ENCODE results near the gene CEBPE.
A peak's percentile ranks its signal among the peaks of the same experiment; 100 is the strongest.

The CEBPE gene

DNA sequence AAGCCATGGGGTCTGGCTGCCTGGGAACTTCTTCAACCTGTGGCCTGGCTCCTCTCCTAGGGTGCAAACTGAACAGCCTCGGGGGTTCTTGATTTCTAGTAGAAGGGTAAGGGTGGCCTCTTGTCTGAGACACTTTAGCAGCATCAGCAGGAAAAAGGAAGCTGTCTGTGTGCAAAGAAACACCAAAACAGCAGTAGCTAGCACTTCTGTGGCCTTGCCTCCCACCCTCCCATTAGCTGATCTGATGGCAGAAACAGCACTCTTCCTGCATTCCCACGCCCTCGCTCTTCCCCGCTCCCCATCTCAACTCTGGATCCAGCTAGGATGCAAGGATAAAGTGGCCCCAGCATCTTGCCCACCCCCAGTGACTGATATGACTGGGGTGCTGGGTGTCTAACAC is 43.7 kb upstream of the CEBPE start:
- Histone ChIP-seq H3K4me3 (ENCODE audit: control insufficient read depth in 1 of 7, extremely low read depth in 1 of 7, insufficient read depth in 4 of 7, low read depth in 2 of 7, low read length in 6 of 7) (no peak overlapping the region), H3K36me3 (ENCODE audit: control insufficient read depth in 4 of 4, insufficient read depth in 4 of 4, low read length in 3 of 4) (no peaks in the 10 kb centered on the region), H3K4me1 (ENCODE audit: control extremely low read depth in 1 of 4, control insufficient read depth in 4 of 4, insufficient read depth in 4 of 4, low read length in 3 of 4) (peaks cover 4 to 30% (median 26%) of the 10 kb centered on the region in 4 experiments), H3K27ac (ENCODE audit: insufficient read depth in 1 of 2, low read depth in 1 of 2, low read length in 2 of 2, poor library complexity in 1 of 2, severe bottlenecking in 2 of 2) (no peak overlapping the region), H3K27me3 (replicated peaks in 2 of 5; ENCODE audit: control insufficient read depth in 4 of 5, insufficient read depth in 5 of 5, low read length in 4 of 5) (no peaks in the 10 kb centered on the region), H3K9me3 (ENCODE audit: control extremely low read depth in 1 of 5, control insufficient read depth in 4 of 5, insufficient read depth in 2 of 5, low read depth in 1 of 5, low read length in 4 of 5) (no peaks in the 10 kb centered on the region)
- WGBS (ENCODE audit: insufficient coverage) = 20% methylated on average over 1 of the region's 4 CpGs
- ChIA-PET CTCF (interaction anchor here (0.8 to 3.8 kb wide), 8 partner anchors 11 to 42 kb away, joined by 3 to 22 read pairs (median 4); partner anchors contain the start of gene SLC7A8), POLR2A (no interaction called here)
- peak in 1 of 3 donors; percentile 34 for DNase-seq

DNA sequence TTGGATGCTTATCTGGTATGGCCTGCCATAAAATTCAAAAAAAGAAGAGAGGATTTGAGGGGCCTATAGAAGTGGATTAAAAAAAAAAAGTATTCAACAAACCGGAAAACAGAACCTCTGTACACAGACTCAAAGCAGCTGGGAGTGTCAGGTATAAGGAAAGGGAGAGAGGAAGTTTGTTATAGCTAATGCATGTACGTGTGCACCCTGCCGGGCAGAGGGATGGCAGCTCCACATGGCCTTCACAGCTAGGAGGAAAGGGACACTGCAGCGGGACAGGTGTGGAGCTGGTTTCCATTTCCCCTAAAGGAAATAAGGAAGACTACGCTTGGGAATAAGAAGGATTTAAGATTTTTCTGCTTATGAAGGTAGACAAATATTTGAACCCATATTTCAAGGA is 43.0 kb upstream of the CEBPE start:
- CTCF ChIA-PET = interaction anchor here (0.7 to 3.8 kb wide), 11 partner anchors 9 to 93 kb away, joined by 3 to 22 read pairs (median 4); partner anchors contain the start of gene SLC7A8

DNA sequence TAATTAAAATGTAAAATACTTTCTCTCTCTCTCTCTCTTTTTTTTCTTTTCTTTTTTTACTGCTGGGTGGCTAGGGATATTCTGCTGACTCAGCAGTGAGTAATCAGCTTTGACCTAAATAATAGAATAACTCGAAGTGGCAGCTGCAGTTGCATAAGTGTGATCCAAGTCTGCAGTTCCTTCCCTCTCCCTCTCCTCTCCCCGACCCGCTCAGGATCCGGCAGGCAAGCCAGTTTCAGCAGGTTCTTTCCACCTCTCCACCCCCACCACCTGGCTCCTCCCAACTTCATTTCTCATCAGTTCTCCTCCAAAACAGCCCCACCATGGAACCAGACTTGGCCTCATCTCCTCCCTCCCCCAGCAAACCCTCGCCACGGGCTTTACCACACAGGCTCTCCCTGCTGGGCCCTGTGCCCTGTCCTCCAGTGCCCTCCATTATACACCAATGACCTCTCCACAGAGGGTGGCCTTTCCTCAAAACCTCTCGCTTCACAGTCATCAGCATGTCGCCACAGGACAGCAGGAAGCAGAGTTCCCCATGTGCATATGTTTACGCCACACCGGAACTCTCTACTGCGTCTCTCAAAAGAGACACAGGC is 42.0 kb upstream of the CEBPE start:
- DNase-seq = peak; percentile 54 to 83 (median 83)
- POLR2A ChIA-PET = no interaction called here
- Histone ChIP-seq H3K27ac (ENCODE audit: insufficient read depth in 1 of 2, low read depth in 1 of 2, low read length in 2 of 2, poor library complexity in 1 of 2, severe bottlenecking in 2 of 2) (peak overlapping the region in 1 of 2 experiments; percentile 57), H3K36me3 (ENCODE audit: control insufficient read depth in 4 of 4, insufficient read depth in 4 of 4, low read length in 3 of 4) (no peaks in the 10 kb centered on the region), H3K4me1 (ENCODE audit: control extremely low read depth in 1 of 4, control insufficient read depth in 4 of 4, insufficient read depth in 4 of 4, low read length in 3 of 4) (peaks cover 4 to 30% (median 26%) of the 10 kb centered on the region in 4 experiments), H3K27me3 (replicated peaks in 2 of 5; ENCODE audit: control insufficient read depth in 4 of 5, insufficient read depth in 5 of 5, low read length in 4 of 5) (no peaks in the 10 kb centered on the region), H3K4me3 (ENCODE audit: control insufficient read depth in 1 of 7, extremely low read depth in 1 of 7, insufficient read depth in 4 of 7, low read depth in 2 of 7, low read length in 6 of 7) (peak overlapping the region in 1 of 7 experiments; percentile 40), H3K9me3 (ENCODE audit: control extremely low read depth in 1 of 5, control insufficient read depth in 4 of 5, insufficient read depth in 2 of 5, low read depth in 1 of 5, low read length in 4 of 5) (no peaks in the 10 kb centered on the region)
- 40% methylated on average over 11 of the region's 11 CpGs for WGBS (ENCODE audit: insufficient coverage)
- CTCF ChIA-PET = interaction anchor here (0.6 to 3.8 kb wide), 11 partner anchors 10 to 226 kb away, joined by 3 to 22 read pairs (median 3); partner anchors contain the start of gene SLC7A8

More for the DNA sequence above, 43.0 kb upstream of the CEBPE start:
- 59% methylated on average over 4 of the region's 5 CpGs for WGBS (ENCODE audit: insufficient coverage)
- Histone ChIP-seq H3K9me3 (ENCODE audit: control extremely low read depth in 1 of 5, control insufficient read depth in 4 of 5, insufficient read depth in 2 of 5, low read depth in 1 of 5, low read length in 4 of 5) (no peaks in the 10 kb centered on the region), H3K4me1 (ENCODE audit: control extremely low read depth in 1 of 4, control insufficient read depth in 4 of 4, insufficient read depth in 4 of 4, low read length in 3 of 4) (peaks cover 4 to 30% (median 26%) of the 10 kb centered on the region in 4 experiments), H3K27ac (ENCODE audit: insufficient read depth in 1 of 2, low read depth in 1 of 2, low read length in 2 of 2, poor library complexity in 1 of 2, severe bottlenecking in 2 of 2) (no peak overlapping the region), H3K27me3 (replicated peaks in 2 of 5; ENCODE audit: control insufficient read depth in 4 of 5, insufficient read depth in 5 of 5, low read length in 4 of 5) (no peaks in the 10 kb centered on the region), H3K36me3 (ENCODE audit: control insufficient read depth in 4 of 4, insufficient read depth in 4 of 4, low read length in 3 of 4) (no peaks in the 10 kb centered on the region), H3K4me3 (ENCODE audit: control insufficient read depth in 1 of 7, extremely low read depth in 1 of 7, insufficient read depth in 4 of 7, low read depth in 2 of 7, low read length in 6 of 7) (no peak overlapping the region)
- POLR2A ChIA-PET = interaction anchor here (0.6 to 0.8 kb wide), 3 partner anchors 25 to 297 kb away, joined by 3 read pairs; no protein-coding TSS in a partner anchor
- DNase-seq = no peak

DNA sequence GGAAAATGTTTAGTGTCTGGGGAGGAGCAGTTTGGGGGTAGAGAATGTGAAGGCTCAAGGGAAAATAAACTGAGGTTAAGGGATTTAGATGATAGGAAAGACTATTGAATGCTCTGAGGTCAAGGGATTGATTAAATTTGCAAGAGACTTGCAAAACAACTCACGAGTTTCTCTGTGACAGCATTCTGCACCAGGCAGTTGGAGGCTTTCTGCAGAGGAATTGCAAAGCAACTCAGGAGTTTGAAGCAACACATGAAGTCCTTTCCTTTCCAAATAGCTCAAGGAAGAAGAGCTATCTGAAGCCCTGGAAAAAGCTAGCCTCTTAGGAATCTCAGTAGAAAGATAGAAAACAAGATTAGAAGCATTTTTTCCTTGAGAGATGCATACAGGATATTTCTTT is 40.5 kb upstream of the CEBPE start:
- H3K27ac ChIP-seq (ENCODE audit: insufficient read depth in 1 of 2, low read depth in 1 of 2, low read length in 2 of 2, poor library complexity in 1 of 2, severe bottlenecking in 2 of 2) = peak overlapping the region in 1 of 2 experiments; percentile 8
- H3K36me3 ChIP-seq (ENCODE audit: control insufficient read depth in 4 of 4, insufficient read depth in 4 of 4, low read length in 3 of 4) = no peaks in the 10 kb centered on the region
- 93% methylated on average over 1 of the region's 1 CpG for WGBS (ENCODE audit: insufficient coverage)
- ChIA-PET POLR2A (no interaction called here), CTCF (interaction anchor here (1.2 to 1.5 kb wide), 2 partner anchors 23 to 39 kb away, joined by 4 to 5 read pairs; no protein-coding TSS in a partner anchor)
- no peaks in the 10 kb centered on the region for H3K9me3 ChIP-seq (ENCODE audit: control extremely low read depth in 1 of 5, control insufficient read depth in 4 of 5, insufficient read depth in 2 of 5, low read depth in 1 of 5, low read length in 4 of 5)
- H3K4me1 ChIP-seq (ENCODE audit: control extremely low read depth in 1 of 4, control insufficient read depth in 4 of 4, insufficient read depth in 4 of 4, low read length in 3 of 4) = peaks cover 4 to 34% (median 29%) of the 10 kb centered on the region in 4 experiments
- no peak for DNase-seq
- no peaks in the 10 kb centered on the region for H3K27me3 ChIP-seq (replicated peaks in 2 of 5; ENCODE audit: control insufficient read depth in 4 of 5, insufficient read depth in 5 of 5, low read length in 4 of 5)
- H3K4me3 ChIP-seq (ENCODE audit: control insufficient read depth in 1 of 7, extremely low read depth in 1 of 7, insufficient read depth in 4 of 7, low read depth in 2 of 7, low read length in 6 of 7) = no peak overlapping the region

DNA sequence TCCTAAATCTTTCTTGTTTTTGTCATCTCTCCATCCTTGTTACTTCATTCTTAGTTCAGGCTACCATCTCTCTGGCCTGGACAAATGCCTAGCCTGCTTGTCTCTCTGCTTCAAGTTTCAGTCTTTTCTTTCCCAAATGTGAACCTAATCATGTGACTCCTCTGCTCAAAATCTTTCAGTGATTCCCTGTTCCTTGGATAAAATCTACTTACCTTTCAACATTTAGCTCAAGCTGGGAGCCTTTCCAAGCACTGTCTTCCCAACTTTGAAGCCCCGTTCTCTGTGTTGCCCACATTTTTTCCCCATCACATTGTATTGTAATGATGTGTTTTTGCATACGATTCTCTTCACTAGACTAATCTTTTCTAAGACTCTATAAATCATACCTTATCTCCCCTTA is 39.7 kb upstream of the CEBPE start:
- no peaks in the 10 kb centered on the region for H3K9me3 ChIP-seq (ENCODE audit: control extremely low read depth in 1 of 5, control insufficient read depth in 4 of 5, insufficient read depth in 2 of 5, low read depth in 1 of 5, low read length in 4 of 5)
- DNase-seq = no peak
- no peak overlapping the region for H3K4me3 ChIP-seq (ENCODE audit: control insufficient read depth in 1 of 7, extremely low read depth in 1 of 7, insufficient read depth in 4 of 7, low read depth in 2 of 7, low read length in 6 of 7)
- no CpG with 5 or more reads among the region's 2 CpGs for WGBS (ENCODE audit: insufficient coverage)
- H3K36me3 ChIP-seq (ENCODE audit: control insufficient read depth in 4 of 4, insufficient read depth in 4 of 4, low read length in 3 of 4) = no peaks in the 10 kb centered on the region
- ChIA-PET CTCF (interaction anchor here (1.2 kb wide), 1 partner anchor 23 kb away, joined by 4 read pairs; no protein-coding TSS in a partner anchor), POLR2A (no interaction called here)
- H3K4me1 ChIP-seq (ENCODE audit: control extremely low read depth in 1 of 4, control insufficient read depth in 4 of 4, insufficient read depth in 4 of 4, low read length in 3 of 4) = peaks cover 4 to 36% (median 29%) of the 10 kb centered on the region in 4 experiments
- H3K27ac ChIP-seq (ENCODE audit: insufficient read depth in 1 of 2, low read depth in 1 of 2, low read length in 2 of 2, poor library complexity in 1 of 2, severe bottlenecking in 2 of 2) = no peak overlapping the region
- H3K27me3 ChIP-seq (replicated peaks in 2 of 5; ENCODE audit: control insufficient read depth in 4 of 5, insufficient read depth in 5 of 5, low read length in 4 of 5) = no peaks in the 10 kb centered on the region

DNA sequence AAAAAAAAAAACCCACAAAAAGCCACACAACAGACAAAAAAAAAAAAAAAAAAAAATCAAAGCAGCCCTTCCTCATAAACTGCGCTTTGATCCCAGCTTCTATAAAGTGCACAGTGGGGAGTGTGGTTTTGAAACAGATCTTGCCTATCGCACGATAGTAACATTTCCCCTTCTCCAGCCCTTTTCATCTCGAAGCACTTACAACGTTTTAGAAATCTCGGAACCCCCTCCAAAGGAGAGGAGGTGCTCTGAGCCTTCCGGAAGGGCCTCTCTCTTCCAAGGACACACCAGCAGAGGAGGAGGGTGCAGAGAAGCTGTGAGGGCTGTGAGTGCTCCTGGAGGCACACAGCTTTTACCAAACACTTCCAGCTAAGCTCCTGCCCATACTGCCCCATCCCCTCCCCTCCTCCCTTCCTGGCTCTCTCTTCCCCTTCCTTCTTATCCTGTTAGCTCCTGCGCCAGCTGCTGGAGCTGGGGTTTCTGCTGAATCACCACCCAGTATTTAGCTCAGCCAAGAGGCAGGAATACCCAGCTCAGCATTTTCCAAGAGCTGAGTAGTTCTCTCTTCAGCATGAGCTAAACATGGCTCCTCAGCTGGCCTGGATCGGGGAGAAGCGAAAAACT is 36.0 kb upstream of the CEBPE start:
- Histone ChIP-seq H3K4me3 (ENCODE audit: control insufficient read depth in 1 of 7, extremely low read depth in 1 of 7, insufficient read depth in 4 of 7, low read depth in 2 of 7, low read length in 6 of 7) (no peak overlapping the region), H3K27ac (ENCODE audit: insufficient read depth in 1 of 2, low read depth in 1 of 2, low read length in 2 of 2, poor library complexity in 1 of 2, severe bottlenecking in 2 of 2) (no peak overlapping the region), H3K36me3 (ENCODE audit: control insufficient read depth in 4 of 4, insufficient read depth in 4 of 4, low read length in 3 of 4) (no peaks in the 10 kb centered on the region), H3K9me3 (ENCODE audit: control extremely low read depth in 1 of 5, control insufficient read depth in 4 of 5, insufficient read depth in 2 of 5, low read depth in 1 of 5, low read length in 4 of 5) (no peaks in the 10 kb centered on the region), H3K4me1 (ENCODE audit: control extremely low read depth in 1 of 4, control insufficient read depth in 4 of 4, insufficient read depth in 4 of 4, low read length in 3 of 4) (peaks cover 0 to 8% (median 3%) of the 10 kb centered on the region in 4 experiments), H3K27me3 (replicated peaks in 2 of 5; ENCODE audit: control insufficient read depth in 4 of 5, insufficient read depth in 5 of 5, low read length in 4 of 5) (no peaks in the 10 kb centered on the region)
- ChIA-PET CTCF (interaction anchor here (0.9 kb wide), 1 partner anchor 34 kb away, joined by 3 read pairs; no protein-coding TSS in a partner anchor), POLR2A (interaction anchor here (0.5 to 0.6 kb wide), 2 partner anchors 25 to 82 kb away, joined by 3 read pairs; no protein-coding TSS in a partner anchor)
- no peak for DNase-seq
- 90% methylated on average over 3 of the region's 10 CpGs for WGBS (ENCODE audit: insufficient coverage)
